Peyer's patch (tissue), 4 donors: ENCODE data around the gene TDRD9. TPM values are rescaled to one million over a fixed set of nuclear protein-coding genes. Genes with fewer than 3 reads are reported as not detected.

Source experiments
- DNase-seq, 3 donors: peaks; one replicate each; pipeline ENCODE4 v3.0.0-alpha.2; 2017 to 2019
- H3K27ac ChIP-seq, 4 donors: fragments of 200-600 bp; sonication (generic); one replicate each; pipeline ENCODE4 v1.5.1; 2016 to 2019
- H3K27me3 ChIP-seq, 2 donors: fragments of 200-600 bp; sonication (generic); one replicate each; pipeline ENCODE4 v1.5.1; 2019
- H3K36me3 ChIP-seq, 3 donors: fragments of 200-600 bp; sonication (generic); one replicate each; pipeline ENCODE4 v1.5.1; 2016 to 2019
- H3K4me1 ChIP-seq, 4 donors: fragments of 200-600 bp; sonication (generic); one replicate each; pipeline ENCODE4 v1.5.1; 2016 to 2019
- H3K4me3 ChIP-seq, 4 donors: fragments of 200-600 bp; sonication (generic); 1 replicate in 3 of 4; 2 replicates in 1 of 4; pipeline ENCODE4 v1.5.1; 2016 to 2019; ENCODE audit warnings: mild to moderate bottlenecking in 1 of 4
- H3K9me3 ChIP-seq, 4 donors: fragments of 200-600 bp; sonication (generic); one replicate each; pipeline ENCODE4 v1.5.1; 2016 to 2019; ENCODE audit warnings: mild to moderate bottlenecking in 1 of 4
- POLR2A ChIP-seq, 2 donors: fragments of 450-650 bp; IDR thresholded peaks; one replicate each; pipeline ENCODE4 v1.5.1; 2017; ENCODE audit warnings: antibody characterized with exemption in 2 of 2, mild to moderate bottlenecking in 2 of 2, moderate library complexity in 2 of 2
- total RNA-seq, 4 donors: library from RNA; depleted of rRNA; stranded (reverse); fragments of >200 nt; gene quantifications; one replicate each; pipeline ENCODE4 v1.1.0, GENCODE V29; 2016
- TF ChIP-seq, protein P1 (sequence below), 6 experiments: fragments of 450-650 bp in 4 of 6; fragments of 200-600 bp in 2 of 6; sonication (generic) in 1 of 6; IDR thresholded peaks; one replicate each; pipeline ENCODE4 v1.5.1; 2017 to 2019; ENCODE audit warnings: antibody characterized with exemption in 6 of 6, mild to moderate bottlenecking in 3 of 6, moderate library complexity in 1 of 6

The TDRD9 gene
- total RNA-seq, 4 donors from 2014 or later: 0.40 TPM; not detected in 3

DNA sequence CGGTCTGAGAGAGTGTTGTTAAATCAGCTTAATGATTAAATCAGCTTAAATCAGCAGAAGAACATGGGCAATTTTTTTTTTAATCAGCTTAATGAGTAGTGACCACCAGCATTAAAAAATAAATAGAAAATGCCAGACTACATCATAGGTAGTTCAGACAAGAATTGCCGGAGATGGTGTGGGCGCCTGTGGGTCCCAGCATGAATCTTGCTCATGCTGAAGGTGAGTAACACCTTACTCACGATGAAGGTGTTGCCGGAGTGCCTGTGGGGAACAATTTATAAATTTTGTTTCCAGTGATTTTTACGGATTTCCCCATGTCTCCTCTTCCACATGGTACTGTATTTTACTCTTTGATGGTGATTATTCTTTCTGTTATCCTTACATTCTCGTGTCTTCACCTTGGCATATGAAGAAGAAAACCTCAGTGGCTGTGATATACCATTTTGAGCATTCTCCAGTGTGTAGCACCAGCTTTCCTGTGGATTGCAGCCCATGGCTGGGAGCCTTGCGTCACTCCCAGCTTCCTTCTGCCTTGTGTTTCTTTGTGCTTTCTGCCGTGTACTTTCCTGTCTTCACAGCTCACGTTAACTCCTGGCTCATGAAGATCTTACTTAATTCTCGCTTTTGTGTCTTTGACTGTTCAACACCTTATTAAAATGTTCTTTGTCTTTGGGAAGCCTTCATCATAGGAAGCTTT lies 4.7 kb downstream of the TDRD9 start:
- H3K9me3 ChIP-seq: no peaks in the 10 kb centered on the region
- H3K36me3 ChIP-seq: no peaks in the 10 kb centered on the region
- H3K4me3 ChIP-seq: no peak overlapping the region
- no peak for DNase-seq
- H3K27me3 ChIP-seq: no peaks in the 10 kb centered on the region
- H3K4me1 ChIP-seq: no peaks in the 10 kb centered on the region
- H3K27ac ChIP-seq: no peak overlapping the region
- no peak for TF ChIP-seq POLR2A (IDR thresholded peaks at IDR 0.05)
- TF ChIP-seq, protein P1, sequence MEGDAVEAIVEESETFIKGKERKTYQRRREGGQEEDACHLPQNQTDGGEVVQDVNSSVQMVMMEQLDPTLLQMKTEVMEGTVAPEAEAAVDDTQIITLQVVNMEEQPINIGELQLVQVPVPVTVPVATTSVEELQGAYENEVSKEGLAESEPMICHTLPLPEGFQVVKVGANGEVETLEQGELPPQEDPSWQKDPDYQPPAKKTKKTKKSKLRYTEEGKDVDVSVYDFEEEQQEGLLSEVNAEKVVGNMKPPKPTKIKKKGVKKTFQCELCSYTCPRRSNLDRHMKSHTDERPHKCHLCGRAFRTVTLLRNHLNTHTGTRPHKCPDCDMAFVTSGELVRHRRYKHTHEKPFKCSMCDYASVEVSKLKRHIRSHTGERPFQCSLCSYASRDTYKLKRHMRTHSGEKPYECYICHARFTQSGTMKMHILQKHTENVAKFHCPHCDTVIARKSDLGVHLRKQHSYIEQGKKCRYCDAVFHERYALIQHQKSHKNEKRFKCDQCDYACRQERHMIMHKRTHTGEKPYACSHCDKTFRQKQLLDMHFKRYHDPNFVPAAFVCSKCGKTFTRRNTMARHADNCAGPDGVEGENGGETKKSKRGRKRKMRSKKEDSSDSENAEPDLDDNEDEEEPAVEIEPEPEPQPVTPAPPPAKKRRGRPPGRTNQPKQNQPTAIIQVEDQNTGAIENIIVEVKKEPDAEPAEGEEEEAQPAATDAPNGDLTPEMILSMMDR (IDR thresholded peaks at IDR 0.05): no peak

DNA sequence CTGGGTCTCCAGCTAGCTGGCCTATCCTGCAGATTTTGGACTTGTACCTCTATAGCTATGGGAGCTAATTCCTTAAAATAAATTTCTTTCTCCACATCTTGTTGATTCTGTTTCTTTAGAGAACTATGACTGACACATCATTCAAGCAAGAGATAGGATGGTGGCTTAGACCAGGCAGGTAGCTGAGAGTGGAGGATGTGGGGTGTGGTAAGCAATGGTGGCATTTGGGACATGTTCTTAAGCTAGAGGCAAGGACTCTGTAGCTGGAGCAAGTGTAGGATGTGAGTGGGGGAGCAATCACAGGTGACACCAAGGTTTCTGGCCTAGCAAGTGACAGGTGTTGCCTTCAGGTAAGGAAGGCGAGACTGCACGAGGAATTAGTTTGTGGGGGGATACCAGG lies 6.8 kb downstream of the TDRD9 start:
- H3K4me1 ChIP-seq: no peaks in the 10 kb centered on the region
- H3K4me3 ChIP-seq: no peak overlapping the region
- H3K27me3 ChIP-seq: no peaks in the 10 kb centered on the region
- H3K27ac ChIP-seq: no peak overlapping the region
- no peaks in the 10 kb centered on the region for H3K36me3 ChIP-seq
- no peak for TF ChIP-seq POLR2A (IDR thresholded peaks at IDR 0.05)
- TF ChIP-seq, protein P1 (IDR thresholded peaks at IDR 0.05): no peak
- H3K9me3 ChIP-seq: no peaks in the 10 kb centered on the region
- no peak for DNase-seq

DNA sequence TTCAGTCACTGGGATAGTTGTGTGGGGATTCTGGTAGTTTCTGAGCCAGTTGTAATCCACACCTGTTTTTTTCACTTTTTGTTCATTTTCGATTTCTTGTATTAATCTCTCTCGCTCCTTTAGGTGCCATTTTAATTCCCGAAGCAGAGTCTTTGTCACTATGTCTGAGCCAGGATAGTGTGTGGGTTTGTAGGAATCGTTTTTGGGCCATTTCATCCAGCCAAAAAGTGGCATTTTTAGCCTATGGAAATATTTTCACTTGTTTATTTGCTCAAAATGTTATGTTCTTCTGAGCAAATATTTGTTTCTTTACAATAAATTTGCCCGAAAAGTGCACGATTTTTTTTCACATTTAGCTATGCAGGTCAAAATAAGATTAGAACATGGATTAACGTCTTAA lies 13.2 kb downstream of the TDRD9 start:
- Histone ChIP-seq H3K4me3 (no peak overlapping the region), H3K4me1 (no peaks in the 10 kb centered on the region), H3K27ac (no peak overlapping the region), H3K36me3 (no peaks in the 10 kb centered on the region), H3K9me3 (no peaks in the 10 kb centered on the region), H3K27me3 (no peaks in the 10 kb centered on the region)
- TF ChIP-seq POLR2A (IDR thresholded peaks at IDR 0.05): no peak
- TF ChIP-seq, protein P1 (IDR thresholded peaks at IDR 0.05): no peak
- no peak for DNase-seq

DNA sequence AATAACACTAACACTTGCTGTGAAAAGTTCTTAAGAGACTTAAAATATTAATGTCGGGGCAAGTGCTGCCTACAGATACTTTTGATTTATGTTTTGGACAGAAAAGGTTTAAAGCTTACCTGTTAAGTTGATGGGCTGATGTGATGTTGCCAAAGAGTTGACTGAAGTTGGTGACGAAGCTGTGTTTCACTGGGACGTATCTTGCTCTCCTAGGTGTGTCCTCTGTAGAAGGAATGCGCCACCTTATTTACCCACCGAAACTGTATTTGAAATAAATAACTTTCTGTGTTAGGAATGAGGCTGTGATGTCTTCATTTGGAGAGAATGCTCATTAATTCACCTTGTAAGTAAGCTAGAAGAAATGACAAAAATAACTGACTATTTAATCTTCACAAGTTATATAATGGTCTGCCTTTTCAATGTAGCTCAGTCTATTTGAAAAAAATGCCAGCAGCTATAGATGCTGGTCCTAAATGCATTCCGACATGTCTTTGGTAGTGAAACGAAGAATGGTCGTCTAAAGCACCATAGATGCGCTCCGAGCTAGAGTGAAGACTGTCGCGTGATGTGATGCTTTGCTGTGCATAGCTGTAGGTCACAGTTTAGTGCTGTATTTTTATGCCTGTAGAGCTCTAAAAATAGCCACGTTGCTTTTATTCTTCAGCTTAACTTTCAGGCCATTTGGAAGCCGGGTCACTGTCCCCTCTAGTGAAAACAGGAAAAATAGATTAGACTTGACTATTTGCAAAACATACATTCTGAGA lies 13.9 kb downstream of the TDRD9 start, which contains the start of gene RD3L:
TSS of gene RD3L (minus strand) at position 557 of the 764 bp plus-strand sequence. CDS start 834 bp downstream, outside the sequence.
- H3K4me1 ChIP-seq: no peaks in the 10 kb centered on the region
- no peaks in the 10 kb centered on the region for H3K9me3 ChIP-seq
- H3K27me3 ChIP-seq: no peaks in the 10 kb centered on the region
- H3K27ac ChIP-seq: no peak within 1 kb of the TSS
- H3K4me3 ChIP-seq: no peak within 1 kb of the TSS
- TF ChIP-seq POLR2A (IDR thresholded peaks at IDR 0.05): no peak
- TF ChIP-seq, protein P1 (IDR thresholded peaks at IDR 0.05): no peak
- H3K36me3 ChIP-seq: no peaks in the 10 kb centered on the region
- no peak for DNase-seq

DNA sequence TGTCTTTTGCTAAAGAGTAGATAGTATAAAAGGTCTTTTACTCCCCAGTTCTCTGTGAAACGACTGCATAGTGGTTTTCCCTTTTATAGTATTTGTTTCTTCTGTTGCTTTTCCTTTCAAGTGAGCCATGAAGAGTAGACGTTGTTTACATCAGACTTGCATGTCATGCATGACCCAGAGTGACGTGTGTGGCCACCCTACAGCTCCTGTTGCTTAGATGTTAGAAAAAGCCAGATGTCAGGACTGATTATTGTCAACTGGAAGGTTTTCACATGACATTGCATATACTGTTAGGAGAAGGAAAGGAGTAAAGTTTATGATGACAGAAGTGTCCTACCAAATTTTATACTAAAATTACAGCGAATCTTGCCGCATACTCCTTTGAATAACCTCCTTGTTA lies 15.4 kb downstream of the TDRD9 start:
- Histone ChIP-seq H3K4me1 (no peaks in the 10 kb centered on the region), H3K27me3 (no peaks in the 10 kb centered on the region), H3K36me3 (no peaks in the 10 kb centered on the region), H3K4me3 (no peak overlapping the region), H3K9me3 (no peaks in the 10 kb centered on the region), H3K27ac (no peak overlapping the region)
- TF ChIP-seq, protein P1 (IDR thresholded peaks at IDR 0.05): no peak
- TF ChIP-seq POLR2A (IDR thresholded peaks at IDR 0.05): no peak
- DNase-seq: no peak
